Measurements from ENCODE around the gene SOD1.

DNA sequence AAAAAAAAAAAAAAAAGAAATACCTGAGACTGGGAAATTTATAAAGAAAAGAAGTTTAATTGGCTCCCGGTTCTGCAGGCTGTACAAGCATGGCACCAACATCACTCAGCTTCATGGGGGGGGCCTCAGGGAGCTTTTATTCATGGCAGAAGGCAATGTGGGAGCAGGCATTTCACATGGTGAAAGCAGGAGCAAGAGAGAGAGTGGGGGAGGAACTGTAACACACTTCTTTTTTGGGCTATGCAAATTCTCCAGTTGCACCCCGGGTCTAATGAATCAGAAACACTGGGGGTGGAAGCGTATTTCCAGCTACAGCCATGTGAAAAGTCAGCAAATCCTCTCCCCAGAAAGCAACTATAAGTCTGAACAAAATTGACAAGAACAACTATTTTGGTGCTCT is 11.8 kb upstream of the SOD1 start:
- TF ChIP-seq CTCF (conservative IDR thresholded peaks at IDR 0.05; ENCODE audit: low read depth, low read length) (no peak), EZH2 (IDR thresholded peaks at IDR 0.05; ENCODE audit: borderline replicate concordance, low read depth, low read length, poor library complexity, severe bottlenecking) (no peak)

All from A673 (cell line).